SK-N-SH treated with all-trans-retinoic acid at 6 μM for 48 hours (cell line): Measurements from ENCODE around the gene SLC4A5.

Source experiments
- ATAC-seq: fragments of 200-7000 bp; cut with Tn5 transposase; 3 replicates; pipeline ENCODE4 v1.9.1; 2020; ENCODE audit warnings: mild to moderate bottlenecking, moderate library complexity
- ARNTL ChIP-seq: fragments of 450-650 bp; formaldehyde crosslinking; IDR thresholded peaks from 2 replicates; pipeline ENCODE4 v1.5.0; 2020; ENCODE audit warnings: low read depth, mild to moderate bottlenecking, moderate library complexity, borderline replicate concordance
- ESRRG ChIP-seq: fragments of 250-450 bp; sonication (Bioruptor Pico); IDR thresholded peaks from 2 replicates; pipeline ENCODE4 v1.6.1; 2021; ENCODE audit warnings: mild to moderate bottlenecking
- GLIS3 ChIP-seq: fragments of 250-450 bp; sonication (Bioruptor Pico); IDR thresholded peaks from 2 replicates; pipeline ENCODE4 v1.5.0; 2020; ENCODE audit warnings: mild to moderate bottlenecking, moderate library complexity
- OSR1 ChIP-seq: fragments of 250-450 bp; sonication (Bioruptor Pico); IDR thresholded peaks from 2 replicates; pipeline ENCODE4 v1.8.0; 2022; ENCODE audit warnings: moderate library complexity, mild to moderate bottlenecking, inconsistent platforms
- POU6F1 ChIP-seq: fragments of 250-450 bp; sonication (Bioruptor Pico); IDR thresholded peaks from 2 replicates; pipeline ENCODE4 v1.8.0; 2021; ENCODE audit warnings: low read depth, mild to moderate bottlenecking, moderate library complexity, borderline replicate concordance
- PPARA ChIP-seq: fragments of 250-450 bp; sonication (Bioruptor Pico); IDR thresholded peaks from 2 replicates; pipeline ENCODE4 v1.5.0; 2020; ENCODE audit warnings: mild to moderate bottlenecking, borderline replicate concordance
- RARB ChIP-seq: fragments of 250-450 bp; sonication (Bioruptor Pico); IDR thresholded peaks from 2 replicates; pipeline ENCODE4 v1.8.0; 2021; ENCODE audit warnings: mild to moderate bottlenecking, moderate library complexity
- SNAI2 ChIP-seq: fragments of 250-450 bp; sonication (Bioruptor Pico); IDR thresholded peaks from 2 replicates; pipeline ENCODE4 v1.5.0; 2020; ENCODE audit warnings: mild to moderate bottlenecking, moderate library complexity
- TOX ChIP-seq: fragments of 250-450 bp; sonication (Bioruptor Pico); IDR thresholded peaks from 2 replicates; pipeline ENCODE4 v1.8.0; 2021; ENCODE audit warnings: mild to moderate bottlenecking, moderate library complexity, borderline replicate concordance
- ZC3H10 ChIP-seq: fragments of 250-450 bp; sonication (Bioruptor Pico); IDR thresholded peaks from 2 replicates; pipeline ENCODE4 v1.5.1; 2021; ENCODE audit warnings: mild to moderate bottlenecking, moderate library complexity
- ZFP3 ChIP-seq: fragments of 250-450 bp; sonication (Bioruptor Pico); IDR thresholded peaks from 2 replicates; pipeline ENCODE4 v1.5.0; 2020; ENCODE audit warnings: mild to moderate bottlenecking, moderate library complexity
- ZFP30 ChIP-seq: fragments of 450-650 bp; formaldehyde crosslinking; IDR thresholded peaks from 2 replicates; pipeline ENCODE4 v1.5.0; 2022; ENCODE audit warnings: mild to moderate bottlenecking, moderate library complexity
- ZNF565 ChIP-seq: fragments of 450-650 bp; formaldehyde crosslinking; conservative IDR thresholded peaks from 2 replicates; pipeline ENCODE4 v1.5.0; 2020; ENCODE audit warnings: low read depth, mild to moderate bottlenecking, moderate library complexity
- ZNF70 ChIP-seq: fragments of 450-650 bp; formaldehyde crosslinking; IDR thresholded peaks from 2 replicates; pipeline ENCODE4 v1.5.0; 2020; ENCODE audit warnings: mild to moderate bottlenecking, moderate library complexity
- ZNF8 ChIP-seq: fragments of 450-650 bp; formaldehyde crosslinking; IDR thresholded peaks from 2 replicates; pipeline ENCODE4 v1.5.0; 2020; ENCODE audit warnings: mild to moderate bottlenecking, moderate library complexity
- TF ChIP-seq, protein P1 (sequence below): fragments of 250-450 bp; sonication (Bioruptor Pico); IDR thresholded peaks from 2 replicates; pipeline ENCODE4 v1.8.0; 2020; ENCODE audit warnings: mild to moderate bottlenecking, moderate library complexity, borderline replicate concordance
- TF ChIP-seq, protein P2 (sequence below): fragments of 250-450 bp; sonication (Bioruptor Pico); IDR thresholded peaks from 2 replicates; pipeline ENCODE4 v1.5.1; 2020; ENCODE audit warnings: low read depth, mild to moderate bottlenecking, moderate library complexity
- TF ChIP-seq, protein P3 (sequence below): fragments of 250-450 bp; sonication (Bioruptor Pico); IDR thresholded peaks from 2 replicates; pipeline ENCODE4 v1.5.1; 2021; ENCODE audit warnings: mild to moderate bottlenecking, moderate library complexity

Gene SLC4A5

DNA sequence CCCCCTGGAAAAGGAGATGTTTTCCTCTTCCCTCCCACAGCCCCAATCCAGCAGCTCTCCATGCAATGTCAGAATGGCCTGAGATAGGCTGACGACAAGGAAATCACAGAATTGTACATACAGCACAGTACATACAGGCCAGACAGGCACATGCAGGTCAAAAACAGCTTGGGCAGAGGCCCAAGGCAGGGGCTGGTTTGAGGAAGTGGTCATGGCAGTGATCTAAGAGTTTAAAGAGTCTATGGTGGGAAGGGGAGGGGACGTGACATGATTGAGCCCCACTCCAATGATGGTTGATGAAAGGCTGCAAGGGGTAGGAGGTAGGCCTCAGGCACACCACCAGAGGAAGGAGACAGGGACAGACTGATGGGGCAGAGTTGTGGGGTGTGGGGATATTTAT, 32.6 kb upstream of the SLC4A5 start:
- ATAC-seq: no peak
- no peak for TF ChIP-seq POU6F1 (CRISPR knock-in tag)
- TF ChIP-seq RARB (CRISPR knock-in tag): no peak
- TF ChIP-seq, protein P1, sequence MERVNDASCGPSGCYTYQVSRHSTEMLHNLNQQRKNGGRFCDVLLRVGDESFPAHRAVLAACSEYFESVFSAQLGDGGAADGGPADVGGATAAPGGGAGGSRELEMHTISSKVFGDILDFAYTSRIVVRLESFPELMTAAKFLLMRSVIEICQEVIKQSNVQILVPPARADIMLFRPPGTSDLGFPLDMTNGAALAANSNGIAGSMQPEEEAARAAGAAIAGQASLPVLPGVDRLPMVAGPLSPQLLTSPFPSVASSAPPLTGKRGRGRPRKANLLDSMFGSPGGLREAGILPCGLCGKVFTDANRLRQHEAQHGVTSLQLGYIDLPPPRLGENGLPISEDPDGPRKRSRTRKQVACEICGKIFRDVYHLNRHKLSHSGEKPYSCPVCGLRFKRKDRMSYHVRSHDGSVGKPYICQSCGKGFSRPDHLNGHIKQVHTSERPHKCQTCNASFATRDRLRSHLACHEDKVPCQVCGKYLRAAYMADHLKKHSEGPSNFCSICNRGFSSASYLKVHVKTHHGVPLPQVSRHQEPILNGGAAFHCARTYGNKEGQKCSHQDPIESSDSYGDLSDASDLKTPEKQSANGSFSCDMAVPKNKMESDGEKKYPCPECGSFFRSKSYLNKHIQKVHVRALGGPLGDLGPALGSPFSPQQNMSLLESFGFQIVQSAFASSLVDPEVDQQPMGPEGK: no peak
- TF ChIP-seq TOX (CRISPR knock-in tag): no peak
- no peak for TF ChIP-seq ZNF8 (CRISPR knock-in tag)
- no peak for TF ChIP-seq ESRRG

- TF ChIP-seq ZFP3 (CRISPR knock-in tag): no peak
- TF ChIP-seq, protein P2, sequence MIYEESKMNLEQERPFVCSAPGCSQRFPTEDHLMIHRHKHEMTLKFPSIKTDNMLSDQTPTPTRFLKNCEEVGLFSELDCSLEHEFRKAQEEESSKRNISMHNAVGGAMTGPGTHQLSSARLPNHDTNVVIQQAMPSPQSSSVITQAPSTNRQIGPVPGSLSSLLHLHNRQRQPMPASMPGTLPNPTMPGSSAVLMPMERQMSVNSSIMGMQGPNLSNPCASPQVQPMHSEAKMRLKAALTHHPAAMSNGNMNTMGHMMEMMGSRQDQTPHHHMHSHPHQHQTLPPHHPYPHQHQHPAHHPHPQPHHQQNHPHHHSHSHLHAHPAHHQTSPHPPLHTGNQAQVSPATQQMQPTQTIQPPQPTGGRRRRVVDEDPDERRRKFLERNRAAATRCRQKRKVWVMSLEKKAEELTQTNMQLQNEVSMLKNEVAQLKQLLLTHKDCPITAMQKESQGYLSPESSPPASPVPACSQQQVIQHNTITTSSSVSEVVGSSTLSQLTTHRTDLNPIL (CRISPR knock-in tag): no peak
- TF ChIP-seq SNAI2 (CRISPR knock-in tag): no peak
- TF ChIP-seq ESRRG: no peak
- TF ChIP-seq, protein P1: no peak
- TF ChIP-seq ZNF565 (CRISPR knock-in tag): no peak
- TF ChIP-seq POU6F1 (CRISPR knock-in tag): no peak
- TF ChIP-seq, all 23 proteins: peak for 0
- peak; percentile 99 for ATAC-seq
Measured at GRCh38 chr2:74374509-74375205, 31.4 kb upstream of the SLC4A5 start.

- ATAC-seq: no peak; the same call in 2 of the 3 replicates
Measured at GRCh38 chr2:74373985-74374384, 30.8 kb upstream of the SLC4A5 start.

DNA sequence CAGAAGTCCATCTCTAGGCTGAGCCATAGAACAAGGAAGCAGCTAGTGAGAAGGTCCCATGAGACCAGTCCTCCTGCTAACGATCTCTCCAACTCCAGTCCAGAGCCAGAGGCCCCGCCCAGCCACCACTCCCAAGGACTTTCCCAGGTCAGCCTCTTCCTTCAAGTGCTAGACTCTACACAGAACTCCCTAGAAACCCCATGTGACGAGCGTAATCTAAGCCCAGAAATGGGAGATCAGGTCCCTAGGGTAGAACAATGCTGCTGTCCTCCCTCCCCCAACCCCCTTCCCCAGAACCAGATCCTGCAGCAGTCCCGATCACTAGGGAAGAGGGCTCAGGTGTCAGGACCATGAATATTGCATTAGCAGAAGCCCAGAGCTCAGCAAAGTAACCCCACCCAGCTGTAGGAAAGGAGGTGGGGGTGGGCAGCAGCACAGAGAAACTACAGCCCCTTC, 30.0 kb upstream of the SLC4A5 start:
- no peak for TF ChIP-seq GLIS3 (CRISPR knock-in tag)
- no peak for TF ChIP-seq ARNTL (CRISPR knock-in tag)
- TF ChIP-seq ZFP3 (CRISPR knock-in tag): no peak
- TF ChIP-seq ZNF70 (CRISPR knock-in tag): no peak
- no peak for TF ChIP-seq ZC3H10 (CRISPR knock-in tag)
- no peak for TF ChIP-seq ZFP30 (CRISPR knock-in tag)
- ATAC-seq: no peak

More at GRCh38 chr2:74373985-74374384, 30.8 kb upstream of the SLC4A5 start:
- no peak for TF ChIP-seq PPARA (CRISPR knock-in tag)
- no peak for TF ChIP-seq OSR1
- TF ChIP-seq, protein P2 (CRISPR knock-in tag): no peak
- TF ChIP-seq, protein P3, sequence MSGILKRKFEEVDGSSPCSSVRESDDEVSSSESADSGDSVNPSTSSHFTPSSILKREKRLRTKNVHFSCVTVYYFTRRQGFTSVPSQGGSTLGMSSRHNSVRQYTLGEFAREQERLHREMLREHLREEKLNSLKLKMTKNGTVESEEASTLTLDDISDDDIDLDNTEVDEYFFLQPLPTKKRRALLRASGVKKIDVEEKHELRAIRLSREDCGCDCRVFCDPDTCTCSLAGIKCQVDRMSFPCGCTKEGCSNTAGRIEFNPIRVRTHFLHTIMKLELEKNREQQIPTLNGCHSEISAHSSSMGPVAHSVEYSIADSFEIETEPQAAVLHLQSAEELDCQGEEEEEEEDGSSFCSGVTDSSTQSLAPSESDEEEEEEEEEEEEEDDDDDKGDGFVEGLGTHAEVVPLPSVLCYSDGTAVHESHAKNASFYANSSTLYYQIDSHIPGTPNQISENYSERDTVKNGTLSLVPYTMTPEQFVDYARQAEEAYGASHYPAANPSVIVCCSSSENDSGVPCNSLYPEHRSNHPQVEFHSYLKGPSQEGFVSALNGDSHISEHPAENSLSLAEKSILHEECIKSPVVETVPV: no peak
